Stomach (tissue), 4 donors: ENCODE data around the gene HAL.

Experiments used
- CTCF ChIP-seq, 7 experiments: fragments of 450-650 bp in 4 of 7; fragments of 200-600 bp in 3 of 7; sonication (generic) in 3 of 7; IDR thresholded peaks; one replicate each; pipeline ENCODE4 v1.5.1; 2016 to 2019; ENCODE audit warnings: antibody characterized with exemption in 7 of 7, control low read depth in 2 of 7, mild to moderate bottlenecking in 1 of 7
- EP300 ChIP-seq: sonication (generic); formaldehyde crosslinking; IDR thresholded peaks from one replicate; pipeline ENCODE4 v1.6.1; 2017; ENCODE audit warnings: antibody characterized with exemption
- POLR2A ChIP-seq, 4 donors: fragments of 450-650 bp; IDR thresholded peaks; one replicate each; pipeline ENCODE4 v1.6.1; 2016; ENCODE audit warnings: antibody characterized with exemption in 4 of 4, control low read depth in 2 of 4, mild to moderate bottlenecking in 1 of 4, moderate library complexity in 1 of 4
- POLR2AphosphoS5 ChIP-seq, 3 donors: sonication (generic); formaldehyde crosslinking; IDR thresholded peaks; one replicate each; pipeline ENCODE4 v1.6.1; 2016; ENCODE audit warnings: antibody characterized with exemption in 3 of 3

- TF ChIP-seq POLR2AphosphoS5 (IDR thresholded peaks at IDR 0.05) (no peak), CTCF (IDR thresholded peaks at IDR 0.05) (no peak), POLR2A (IDR thresholded peaks at IDR 0.05) (no peak), EP300 (no peak)
Observed at GRCh38 chr12:95980437-95980836, 15.7 kb downstream of the HAL start.
